ENCODE results near the gene NRIP1. TPM values are rescaled to one million over a fixed set of nuclear protein-coding genes. Genes with fewer than 3 reads are reported as not detected.

NRIP1 gene
- total and polyA plus RNA-seq, 2 of the 8 experiments (the other 6 are each of a cell fraction or from before 2014, with no cell fraction given), result 1.5 to 9.3 TPM

- TF ChIP-seq CHD7 (IDR thresholded peaks at IDR 0.05; ENCODE audit: insufficient replicate concordance, low read length) (no peak), MAFK (IDR thresholded peaks at IDR 0.05; ENCODE audit: low read depth, low read length) (no peak), SIX5 (IDR thresholded peaks at IDR 0.05; ENCODE audit: low read depth, low read length) (no peak), POU5F1 (IDR thresholded peaks at IDR 0.05; ENCODE audit: low read depth, low read length) (no peak), TAF1 (IDR thresholded peaks at IDR 0.05; ENCODE audit: low read depth, low read length) (no peak), RNF2 (IDR thresholded peaks at IDR 0.05; ENCODE audit: borderline replicate concordance, low read depth, low read length, missing control alignments, poor library complexity, severe bottlenecking) (no peak)
Measured at GRCh38 chr21:15084668-15085067, 19.9 kb upstream of the NRIP1 start (continued).
